Measurements from ENCODE around the gene CRYBG1. TPM values are rescaled to one million over a fixed set of nuclear protein-coding genes. Genes with fewer than 3 reads are reported as not detected.

Gene CRYBG1
- polyA plus RNA-seq, 1 donor (not counting 4 experiments of a cell fraction or from before 2014, with no cell fraction given) = 54.7 TPM

GRCh38 chr6:106534004-106534403, 173.5 kb downstream of the CRYBG1 start:
- H3K36me3 ChIP-seq (ENCODE audit: control insufficient read depth in 2 of 2, extremely low read depth in 1 of 2, insufficient read depth in 2 of 2, low read length in 2 of 2) = peaks cover 5 to 49% of the 10 kb centered on the region in 2 experiments
- H3K27me3 ChIP-seq (ENCODE audit: control insufficient read depth, extremely low read depth, insufficient read depth, low read length) = no peaks in the 10 kb centered on the region
- H4K20me1 ChIP-seq (ENCODE audit: control insufficient read depth, extremely low read depth, insufficient read depth, low read length) = no peaks in the 10 kb centered on the region
- H3K4me2 ChIP-seq (ENCODE audit: control insufficient read depth, extremely low read depth, insufficient read depth, low read depth, low read length) = peak overlapping the region; percentile 44
- FAIRE-seq = peak; percentile 69
- TF ChIP-seq CTCF (optimal IDR thresholded peaks at IDR 0.05 in 1 of 3, IDR thresholded peaks at IDR 0.05 in 1 of 3, conservative IDR thresholded peaks at IDR 0.05 in 1 of 3; ENCODE audit: extremely low read depth in 1 of 3, insufficient read depth in 2 of 3, low read length in 3 of 3) (no peak), EZH2 (IDR thresholded peaks at IDR 0.05; ENCODE audit: low read length) (no peak)
- peak overlapping the region in 1 of 3 experiments; percentile 30 for H3K4me3 ChIP-seq (ENCODE audit: control insufficient read depth in 2 of 3, extremely low read depth in 1 of 3, insufficient read depth in 2 of 3, low read depth in 1 of 3, low read length in 3 of 3)
- no peak for DNase-seq (ENCODE audit: low read depth, low spot score)
- peak overlapping the region; percentile 23 for H3K9ac ChIP-seq (ENCODE audit: control insufficient read depth, extremely low read depth, insufficient read depth, low read length)
- peaks cover 43% of the 10 kb centered on the region for H3K79me2 ChIP-seq (ENCODE audit: control insufficient read depth, insufficient read depth, low read length)
- no peak overlapping the region for H2AFZ ChIP-seq (ENCODE audit: control insufficient read depth, low read length)
- peak overlapping the region; percentile 59 for H3K27ac ChIP-seq (ENCODE audit: control insufficient read depth, insufficient read depth, low read length)
- peaks cover 54% of the 10 kb centered on the region for H3K4me1 ChIP-seq (ENCODE audit: control insufficient read depth, extremely low read depth, insufficient read depth, low read length)
- no peaks in the 10 kb centered on the region for H3K9me3 ChIP-seq (ENCODE audit: control insufficient read depth, low read depth, low read length)
- H3K9me1 ChIP-seq (ENCODE audit: control insufficient read depth, extremely low read depth, insufficient read depth, low read length) = no peaks in the 10 kb centered on the region
- dilution Hi-C loops (cut with MboI; ENCODE audit: extremely low pct_ligation_motif_present, low sequenced_read_pairs) = no loop called here

DNA sequence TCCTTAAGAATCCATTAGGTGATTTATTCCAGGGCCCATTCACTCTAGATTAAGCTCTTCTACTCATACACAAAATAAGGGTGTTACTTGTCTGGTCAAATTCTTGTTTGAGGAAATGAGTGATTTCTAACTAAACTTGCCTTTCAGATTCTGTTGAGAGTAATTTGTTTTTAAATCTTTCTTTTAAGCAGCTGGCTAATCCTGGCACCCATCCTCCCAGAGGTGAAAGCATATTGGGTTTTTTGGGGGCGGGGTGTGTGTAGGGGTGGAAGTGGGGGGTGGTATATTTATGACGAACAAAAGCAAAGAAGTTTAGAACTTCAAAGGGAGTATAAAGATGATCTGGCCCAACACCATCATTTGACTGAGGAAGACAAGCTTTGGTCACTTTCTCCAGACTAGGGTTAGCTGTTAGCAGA, 174.1 kb downstream of the CRYBG1 start:
- Histone ChIP-seq H3K9ac (ENCODE audit: control insufficient read depth, extremely low read depth, insufficient read depth, low read length) (peak overlapping the region; percentile 23), H4K20me1 (ENCODE audit: control insufficient read depth, extremely low read depth, insufficient read depth, low read length) (no peaks in the 10 kb centered on the region), H3K4me3 (ENCODE audit: control insufficient read depth in 2 of 3, extremely low read depth in 1 of 3, insufficient read depth in 2 of 3, low read depth in 1 of 3, low read length in 3 of 3) (peak overlapping the region in 1 of 3 experiments; percentile 30), H3K9me3 (ENCODE audit: control insufficient read depth, low read depth, low read length) (no peaks in the 10 kb centered on the region), H3K9me1 (ENCODE audit: control insufficient read depth, extremely low read depth, insufficient read depth, low read length) (no peaks in the 10 kb centered on the region), H2AFZ (ENCODE audit: control insufficient read depth, low read length) (no peak overlapping the region), H3K27ac (ENCODE audit: control insufficient read depth, insufficient read depth, low read length) (peak overlapping the region; percentile 59), H3K4me2 (ENCODE audit: control insufficient read depth, extremely low read depth, insufficient read depth, low read depth, low read length) (peak overlapping the region; percentile 28), H3K36me3 (ENCODE audit: control insufficient read depth in 2 of 2, extremely low read depth in 1 of 2, insufficient read depth in 2 of 2, low read length in 2 of 2) (peaks cover 3 to 52% of the 10 kb centered on the region in 2 experiments), H3K79me2 (ENCODE audit: control insufficient read depth, insufficient read depth, low read length) (peaks cover 41% of the 10 kb centered on the region), H3K4me1 (ENCODE audit: control insufficient read depth, extremely low read depth, insufficient read depth, low read length) (peaks cover 48% of the 10 kb centered on the region), H3K27me3 (ENCODE audit: control insufficient read depth, extremely low read depth, insufficient read depth, low read length) (no peaks in the 10 kb centered on the region)
- no peak for TF ChIP-seq EZH2 (IDR thresholded peaks at IDR 0.05; ENCODE audit: low read length)
- no peak for TF ChIP-seq CTCF (optimal IDR thresholded peaks at IDR 0.05 in 1 of 3, IDR thresholded peaks at IDR 0.05 in 1 of 3, conservative IDR thresholded peaks at IDR 0.05 in 1 of 3; ENCODE audit: extremely low read depth in 1 of 3, insufficient read depth in 2 of 3, low read length in 3 of 3)
- no peak for DNase-seq (ENCODE audit: low read depth, low spot score)
- dilution Hi-C loops (cut with MboI; ENCODE audit: extremely low pct_ligation_motif_present, low sequenced_read_pairs) = no loop called here
- FAIRE-seq = peak; percentile 61
